NT2/D1 (cell line): ENCODE measurements around the gene ADAMTS2.
A peak's percentile ranks its signal among the peaks of the same experiment; 100 is the strongest.

Source experiments
- DNase-seq: peaks from one replicate; pipeline ENCODE4 v3.0.0-alpha.2; 2011; ENCODE audit warnings: low read depth, low spot score
- H3K27me3 ChIP-seq: 2 replicates; pipeline ENCODE4 v1.6.0; 2011; ENCODE audit warnings: mild to moderate bottlenecking; ENCODE audit not compliant: insufficient read length, insufficient read depth
- H3K36me3 ChIP-seq: 2 replicates; pipeline ENCODE4 v1.6.1; 2011; ENCODE audit warnings: mild to moderate bottlenecking, low read length, mixed read lengths; ENCODE audit not compliant: insufficient read depth, insufficient read length
- H3K4me1 ChIP-seq: 2 replicates; pipeline ENCODE4 v1.5.1; 2011; ENCODE audit not compliant: insufficient read depth, insufficient read length
- H3K4me3 ChIP-seq: 2 replicates; pipeline ENCODE4 v1.5.1; 2011; ENCODE audit warnings: low read depth; ENCODE audit not compliant: insufficient read length
- H3K9ac ChIP-seq: 2 replicates; pipeline ENCODE4 v1.6.0; 2011; ENCODE audit warnings: low read depth; ENCODE audit not compliant: insufficient read length
- H3K9me3 ChIP-seq: 2 replicates; pipeline ENCODE4 v1.5.1; 2011; ENCODE audit warnings: mild to moderate bottlenecking, low read length; ENCODE audit not compliant: insufficient read depth
- SUZ12 ChIP-seq: IDR thresholded peaks from 2 replicates; pipeline ENCODE4 v1.6.1; 2011; ENCODE audit not compliant: insufficient read length, insufficient read depth; ENCODE audit errors: extremely low read depth
- YY1 ChIP-seq: IDR thresholded peaks from 2 replicates; pipeline ENCODE4 v1.6.1; 2011; ENCODE audit not compliant: insufficient read length, insufficient read depth
- ZNF274 ChIP-seq: IDR thresholded peaks from 2 replicates; pipeline ENCODE4 v1.6.1; 2011; ENCODE audit warnings: mild to moderate bottlenecking, low read depth, low read length

Gene ADAMTS2

GRCh38 chr5:179246227-179246626, 99.0 kb downstream of the ADAMTS2 start:
- H3K36me3 ChIP-seq: no peaks in the 10 kb centered on the region
- peak; percentile 11 for DNase-seq
- H3K27me3 ChIP-seq: no peaks in the 10 kb centered on the region

GRCh38 chr5:179245031-179245430, 100.2 kb downstream of the ADAMTS2 start:
- TF ChIP-seq SUZ12: no peak
- no peak for TF ChIP-seq ZNF274
- no peak for TF ChIP-seq YY1
- DNase-seq: no peak
- H3K4me1 ChIP-seq: no peaks in the 10 kb centered on the region
- no peaks in the 10 kb centered on the region for H3K36me3 ChIP-seq
- no peak overlapping the region for H3K4me3 ChIP-seq
- H3K9me3 ChIP-seq: peaks cover 14% of the 10 kb centered on the region; the same call in 1 of the 2 replicates
- no peaks in the 10 kb centered on the region for H3K27me3 ChIP-seq
- H3K9ac ChIP-seq: no peak overlapping the region

More at GRCh38 chr5:179246227-179246626, 99.0 kb downstream of the ADAMTS2 start:
- Histone ChIP-seq H3K4me3 (no peak overlapping the region), H3K9ac (no peak overlapping the region), H3K4me1 (no peaks in the 10 kb centered on the region), H3K9me3 (peaks cover 14% of the 10 kb centered on the region; the same call in 1 of the 2 replicates)
- TF ChIP-seq SUZ12 (no peak), ZNF274 (no peak), YY1 (no peak)

GRCh38 chr5:179244044-179244443, 101.2 kb downstream of the ADAMTS2 start:
- Histone ChIP-seq H3K27me3 (no peaks in the 10 kb centered on the region), H3K4me3 (no peak overlapping the region), H3K9me3 (peaks cover 18% of the 10 kb centered on the region; the same call in 1 of the 2 replicates), H3K4me1 (no peaks in the 10 kb centered on the region), H3K9ac (no peak overlapping the region), H3K36me3 (no peaks in the 10 kb centered on the region)
- no peak for DNase-seq
- TF ChIP-seq ZNF274 (no peak), SUZ12 (no peak), YY1 (no peak)

- no peak for TF ChIP-seq YY1
- TF ChIP-seq SUZ12: no peak
- TF ChIP-seq ZNF274: no peak
- Histone ChIP-seq H3K4me3 (no peak overlapping the region), H3K4me1 (no peaks in the 10 kb centered on the region), H3K9ac (no peak overlapping the region), H3K36me3 (no peaks in the 10 kb centered on the region), H3K9me3 (peaks cover 18% of the 10 kb centered on the region; the same call in 1 of the 2 replicates), H3K27me3 (no peaks in the 10 kb centered on the region)
- no peak for DNase-seq
These were observed 101.9 kb downstream of the ADAMTS2 start for GRCh38 chr5:179243333-179243732.

GRCh38 chr5:179242676-179243075, 102.6 kb downstream of the ADAMTS2 start:
- DNase-seq: no peak
- H3K4me1 ChIP-seq: no peaks in the 10 kb centered on the region
- no peak overlapping the region for H3K9ac ChIP-seq
- peaks cover 18% of the 10 kb centered on the region; the same call in 1 of the 2 replicates for H3K9me3 ChIP-seq
- H3K36me3 ChIP-seq: no peaks in the 10 kb centered on the region
- no peaks in the 10 kb centered on the region for H3K27me3 ChIP-seq
- no peak for TF ChIP-seq SUZ12
- no peak for TF ChIP-seq ZNF274
- no peak for TF ChIP-seq YY1
- H3K4me3 ChIP-seq: no peak overlapping the region

GRCh38 chr5:179241764-179242370, 103.4 kb downstream of the ADAMTS2 start:
- Histone ChIP-seq H3K9me3 (peaks cover 16% of the 10 kb centered on the region; the same call in 1 of the 2 replicates), H3K9ac (no peak overlapping the region), H3K36me3 (no peaks in the 10 kb centered on the region), H3K4me1 (no peaks in the 10 kb centered on the region), H3K4me3 (no peak overlapping the region), H3K27me3 (no peaks in the 10 kb centered on the region)
- TF ChIP-seq SUZ12: no peak
- DNase-seq: no peak

- Histone ChIP-seq H3K36me3 (no peaks in the 10 kb centered on the region), H3K4me1 (no peaks in the 10 kb centered on the region), H3K9me3 (peaks cover 9% of the 10 kb centered on the region; the same call in 1 of the 2 replicates), H3K27me3 (no peaks in the 10 kb centered on the region), H3K9ac (no peak overlapping the region), H3K4me3 (no peak overlapping the region)
- no peak for DNase-seq
- TF ChIP-seq YY1: no peak
- TF ChIP-seq SUZ12: no peak
- TF ChIP-seq ZNF274: no peak
These were observed 104.1 kb downstream of the ADAMTS2 start for GRCh38 chr5:179241175-179241574.
